K562 (cell line): ENCODE data around the gene SPDYE4. TPM values are rescaled to one million over a fixed set of nuclear protein-coding genes. Genes with fewer than 3 reads are reported as not detected.

Experiments used
- ATAC-seq: fragments of 200-7000 bp; cut with Tn5 transposase; 3 replicates; pipeline ENCODE4 v1.9.1; 2020; ENCODE audit warnings: moderate library complexity
- BruUV-seq: library from RNA; stranded (reverse); fragments of 400-500 nt; replicated peaks from 2 replicates; lab custom pipeline; 2021; lab: Mats Ljungman, UMichigan
- CTCF ChIA-PET: fragments of 300-600 bp; formaldehyde crosslinking; extraction: SDS; loops from one replicate; lab custom pipeline; 2021; ENCODE audit warnings: low intra/inter-chr PET ratio; lab: Yijun Ruan, JAX
- POLR2A ChIA-PET: fragments of 300-600, 350-650 bp; sonication (Branson Sonifier 250); formaldehyde crosslinking; extraction: SDS; loops from one replicate; lab custom pipeline; 2021; ENCODE audit warnings: antibody characterized with exemption, inconsistent platforms; lab: Yijun Ruan, JAX
- DNase-seq, 4 experiments: peaks; one replicate each; pipeline versions ENCODE4 v3.0.0 to v3.0.0-alpha.2; 2011 to 2018; ENCODE audit warnings: low spot score in 3 of 4, mixed read lengths in 3 of 4; ENCODE audit errors: extremely low read depth in 1 of 4
- FAIRE-seq: peaks from 2 replicates; lab custom pipeline; 2011; peaks lifted over from hg19 to GRCh38; lab: Jason Lieb, UNC
- H2AFZ ChIP-seq: 2 replicates; pipeline ENCODE4 v1.6.0; 2011; ENCODE audit warnings: low read depth, low read length, control low read depth, inconsistent platforms
- H3K27ac ChIP-seq: fragments of 200-600 bp; 3 replicates; pipeline ENCODE4 v1.8.0; 2011; ENCODE audit warnings: low read depth, mild to moderate bottlenecking, control low read depth, inconsistent platforms, low read length, moderate library complexity, mixed read lengths; ENCODE audit errors: extremely low read depth
- H3K27me3 ChIP-seq, 2 experiments: fragments of 300-600 bp in 1 of 2; 2 replicates in 1 of 2; 3 replicates in 1 of 2; pipeline versions ENCODE4 v1.6.0 to v1.8.0; 2011; ENCODE audit warnings: inconsistent platforms in 2 of 2, low read length in 2 of 2, mild to moderate bottlenecking in 1 of 2, mixed read lengths in 1 of 2, moderate library complexity in 1 of 2; ENCODE audit not compliant: control insufficient read depth in 2 of 2, insufficient read depth in 2 of 2
- H3K36me3 ChIP-seq: fragments of 300-600 bp; 3 replicates; pipeline ENCODE4 v1.8.0; 2011; ENCODE audit warnings: mild to moderate bottlenecking, low read length, inconsistent platforms; ENCODE audit not compliant: control insufficient read depth, insufficient read depth
- H3K4me1 ChIP-seq, 2 experiments: fragments of 200-600 bp in 1 of 2; replicated peaks in 1 of 2; 2 replicates in 1 of 2; 3 replicates in 1 of 2; pipeline versions ENCODE4 v1.5.1 to v1.8.0; 2011; ENCODE audit warnings: inconsistent platforms in 2 of 2, low read length in 2 of 2, mild to moderate bottlenecking in 1 of 2, mixed read lengths in 1 of 2, moderate library complexity in 1 of 2; ENCODE audit not compliant: control insufficient read depth in 2 of 2, insufficient read depth in 2 of 2
- H3K4me2 ChIP-seq: 2 replicates; pipeline ENCODE4 v1.6.1; 2011; ENCODE audit warnings: low read length, control low read depth, inconsistent platforms, mixed read lengths; ENCODE audit not compliant: insufficient read depth
- H3K4me3 ChIP-seq: fragments of 200-600 bp; sonication (generic), shearing (Covaris generic); 2 replicates; pipeline ENCODE4 v1.5.1; 2016; ENCODE audit warnings: control low read depth, inconsistent platforms
- H3K79me2 ChIP-seq: fragments of 200-600 bp; 3 replicates; pipeline ENCODE4 v1.8.0; 2011; ENCODE audit warnings: low read length, inconsistent platforms; ENCODE audit not compliant: control insufficient read depth, insufficient read depth
- H3K9ac ChIP-seq, 2 experiments: 2 replicates each; pipeline versions ENCODE4 v1.6.0 to v1.6.1; 2011; ENCODE audit warnings: low read depth in 2 of 2, low read length in 2 of 2, control low read depth in 1 of 2, inconsistent platforms in 1 of 2, mild to moderate bottlenecking in 1 of 2, mixed read lengths in 1 of 2; ENCODE audit not compliant: insufficient read depth in 1 of 2
- H3K9me1 ChIP-seq: one replicate; pipeline ENCODE4 v1.6.0; 2011; ENCODE audit warnings: inconsistent platforms, mild to moderate bottlenecking, low read length, moderate library complexity; ENCODE audit not compliant: control insufficient read depth, insufficient read depth
- H3K9me3 ChIP-seq: replicated peaks from 2 replicates; pipeline ENCODE4 v1.5.1; 2011; ENCODE audit warnings: low read depth, low read length, inconsistent platforms; ENCODE audit not compliant: control insufficient read depth, insufficient read depth
- H4K20me1 ChIP-seq: replicated peaks from 2 replicates; pipeline ENCODE4 v1.6.1; 2011; ENCODE audit warnings: low read length, inconsistent platforms, mixed read lengths; ENCODE audit not compliant: control insufficient read depth, insufficient read depth
- CBX8 ChIP-seq: fragments of 200-600 bp; sonication (generic); IDR thresholded peaks from 2 replicates; pipeline ENCODE4 v1.6.1; 2012; ENCODE audit warnings: borderline replicate concordance, mixed run types, low read depth, mild to moderate bottlenecking, moderate library complexity, mixed read lengths, low read length, control low read depth, inconsistent platforms; ENCODE audit not compliant: poor library complexity, severe bottlenecking; ENCODE audit errors: extremely low read depth
- NUFIP1 ChIP-seq: fragments of 450-650 bp; IDR thresholded peaks from 2 replicates; pipeline ENCODE4 v1.6.1; 2018; ENCODE audit not compliant: partially characterized antibody
- PRMT5 ChIP-seq: sonication (generic); formaldehyde crosslinking; IDR thresholded peaks from 2 replicates; pipeline ENCODE4 v1.5.0; 2020; ENCODE audit warnings: missing genetic modification reagents
- USF2 ChIP-seq: sonication (generic); formaldehyde crosslinking; IDR thresholded peaks from 2 replicates; pipeline ENCODE4 v1.5.0; 2020; ENCODE audit warnings: missing genetic modification reagents
- ZNF561 ChIP-seq: fragments of 450-650 bp; formaldehyde crosslinking; conservative IDR thresholded peaks from 2 replicates; pipeline ENCODE4 v1.4.0; 2020; ENCODE audit warnings: mild to moderate bottlenecking, moderate library complexity
- WGBS: fragments of 100-300 bp; shearing (Covaris generic); methylation state at CpG from one replicate; pipeline ENCODE4 v1.1.6; 2016; ENCODE audit warnings: low coverage, mixed read lengths; ENCODE audit not compliant: insufficient coverage; ENCODE audit errors: missing lambda C conversion rate; 5-methylcytosine and 5-hydroxymethylcytosine counted together
- in situ Hi-C: fragments of 300-500 bp; cut with MboI; formaldehyde crosslinking; loops from 4 replicates; pipeline ENCODE4 v1.15.0; 2018; ENCODE audit warnings: inconsistent platforms, mixed read lengths
- intact Hi-C: fragments of 100-400 bp; cut with micrococcal nuclease; formaldehyde crosslinking; loops from 2 replicates; pipeline ENCODE4 v1.14.2; 2022
- polyA plus RNA-seq, 8 experiments: library from polyadenylated mRNA; depleted of rRNA in 4 of 8; stranded (reverse) in 5 of 8; unstranded in 3 of 8; fragments of >200 nt; fragmentation: Nextera tagmentation in 2 of 8; fragmentation: Illumina TruSeq in 1 of 8; extraction: Ambion mirVana in 2 of 8; extraction: Trizol in 1 of 8; gene quantifications; 2 replicates each; pipeline versions ENCODE4 v1.2.1 to v1.2.3, GENCODE V29; 2011 to 2014; ENCODE audit warnings: inconsistent platforms in 1 of 8, missing spikeins in 1 of 8
- total RNA-seq, 7 experiments: library from RNA; depleted of rRNA in 6 of 7; stranded (reverse); fragments of >200 nt in 6 of 7; fragmentation: Illumina TruSeq in 2 of 7; extraction: Trizol in 2 of 7; gene quantifications; 2 replicates each; pipeline versions ENCODE4 v1.2.1 to v1.2.3, GENCODE V29; 2011 to 2021; ENCODE audit warnings: low replicate concordance in 1 of 7

The SPDYE4 gene
- total and polyA plus RNA-seq, 9 of the 15 experiments (the other 6 are each of a cell fraction or from before 2014, with no cell fraction given), result not detected

- 0% methylated on average over 7 of the region's 8 CpGs for WGBS
- H3K9ac ChIP-seq, result no peak overlapping the region
- H4K20me1 ChIP-seq, result no peaks in the 10 kb centered on the region
- no peaks in the 10 kb centered on the region for H3K9me3 ChIP-seq
- H2AFZ ChIP-seq, result no peak overlapping the region
- TF ChIP-seq ZNF561 (CRISPR knock-in tag), result no peak
- no peak for TF ChIP-seq PRMT5
- TF ChIP-seq CBX8, result no peak
- no peak for TF ChIP-seq USF2 (CRISPR knock-in tag)
- TF ChIP-seq NUFIP1, result no peak
- FAIRE-seq, result no peak
- ATAC-seq, result no peak
- DNase-seq, result no peak
- H3K4me3 ChIP-seq, result no peak overlapping the region
- no peaks in the 10 kb centered on the region for H3K9me1 ChIP-seq
- no peak overlapping the region for H3K4me2 ChIP-seq
- intact Hi-C loops (no loop called here), in situ Hi-C loops (loop anchor here (10.0 kb wide), 1 partner anchor 350 kb away; no protein-coding TSS in a partner anchor)
- ChIA-PET POLR2A (interaction anchor here (0.6 kb wide), 2 partner anchors 238 to 490 kb away, joined by 3 read pairs; no protein-coding TSS in a partner anchor), CTCF (no interaction called here)
- H3K27me3 ChIP-seq, result peaks cover 6 to 33% of the 10 kb centered on the region in 2 experiments; a peak in 3 of 5 replicates
- no peaks in the 10 kb centered on the region for H3K79me2 ChIP-seq
- BruUV-seq, result no TSS peak
- H3K36me3 ChIP-seq, result no peaks in the 10 kb centered on the region
- H3K4me1 ChIP-seq, result no peaks in the 10 kb centered on the region
- no peak overlapping the region for H3K27ac ChIP-seq
These were observed 3.5 kb downstream of the SPDYE4 start for GRCh38 chr17:8754890-8755289.
